Measurements from ENCODE around the gene NCKAP5.
"Not testable (repeated sequence)": the region's sequence is repeated elsewhere in the genome, so short reads cannot be mapped to it uniquely, and the experiment has no call there.

The NCKAP5 gene

GRCh38 chr2:132824716-132825115 is 743.5 kb downstream of the NCKAP5 start:
- no peak for DNase-seq

GRCh38 chr2:132816234-132816633 is 752.0 kb downstream of the NCKAP5 start:
- DNase-seq = peak; percentile 55

- no peak for DNase-seq
These were observed 752.7 kb downstream of the NCKAP5 start for GRCh38 chr2:132815516-132815915.

GRCh38 chr2:132814651-132815050 is 753.6 kb downstream of the NCKAP5 start:
- no peak for DNase-seq

- no peak for DNase-seq
These were observed 754.8 kb downstream of the NCKAP5 start for GRCh38 chr2:132813422-132813821.

- peak; percentile 82 for DNase-seq
These were observed 756.9 kb downstream of the NCKAP5 start for GRCh38 chr2:132811148-132811915.

- DNase-seq = not testable (repeated sequence)
These were observed 758.3 kb downstream of the NCKAP5 start for GRCh38 chr2:132809962-132810361.

GRCh38 chr2:132804051-132804450 is 764.2 kb downstream of the NCKAP5 start:
- DNase-seq = peak; percentile 62

GRCh38 chr2:132798341-132798740 is 769.9 kb downstream of the NCKAP5 start:
- no peak for DNase-seq

GRCh38 chr2:132797556-132797955 is 770.7 kb downstream of the NCKAP5 start:
- peak; percentile 66 for DNase-seq

GRCh38 chr2:132797071-132797470 is 771.2 kb downstream of the NCKAP5 start:
- no peak for DNase-seq

- DNase-seq = no peak
These were observed 773.0 kb downstream of the NCKAP5 start for GRCh38 chr2:132795220-132795619.

GRCh38 chr2:132793532-132793931 is 774.7 kb downstream of the NCKAP5 start:
- DNase-seq = no peak

GRCh38 chr2:132790207-132790785 is 778.0 kb downstream of the NCKAP5 start:
- DNase-seq = no peak

GRCh38 chr2:132789066-132789465 is 779.2 kb downstream of the NCKAP5 start:
- DNase-seq = no peak

GRCh38 chr2:132788310-132788838 is 779.9 kb downstream of the NCKAP5 start:
- DNase-seq = no peak

- no peak for DNase-seq
These were observed 784.4 kb downstream of the NCKAP5 start for GRCh38 chr2:132783883-132784282.

- no peak for DNase-seq
These were observed 786.0 kb downstream of the NCKAP5 start for GRCh38 chr2:132782176-132782783.

GRCh38 chr2:132780651-132781050 is 787.6 kb downstream of the NCKAP5 start:
- no peak for DNase-seq

GRCh38 chr2:132779206-132779721 is 789.0 kb downstream of the NCKAP5 start:
- DNase-seq = no peak

- DNase-seq = peak; percentile 78
These were observed 792.0 kb downstream of the NCKAP5 start for GRCh38 chr2:132776287-132776686.

GRCh38 chr2:132774189-132774588 is 794.1 kb downstream of the NCKAP5 start:
- no peak for DNase-seq

- DNase-seq = no peak
These were observed 794.9 kb downstream of the NCKAP5 start for GRCh38 chr2:132773331-132773730.

GRCh38 chr2:132772340-132772739 is 795.9 kb downstream of the NCKAP5 start:
- DNase-seq = no peak
